Islet precursor cell (in vitro differentiated cells): ENCODE data around the gene SECISBP2L.
"Not testable (repeated sequence)": the region's sequence is repeated elsewhere in the genome, so short reads cannot be mapped to it uniquely, and the experiment has no call there.

Source experiments
- DNase-seq: peaks from one replicate; pipeline ENCODE4 v3.0.0-alpha.2; 2018

The SECISBP2L gene

GRCh38 chr15:49046220-49047102, at the start of gene SECISBP2L:
TSS of gene SECISBP2L (minus strand) at chr15:49046446. CDS start at chr15:49046299, 147 bp downstream.
- peak; percentile 99 for DNase-seq

- no peak for DNase-seq
Observed at GRCh38 chr15:49094923-49095322, 48.7 kb upstream of the SECISBP2L start.

- DNase-seq = peak; percentile 63
Observed at GRCh38 chr15:49093252-49094105, 47.2 kb upstream of the SECISBP2L start.

GRCh38 chr15:49088996-49089395, 42.8 kb upstream of the SECISBP2L start:
- no peak for DNase-seq

GRCh38 chr15:49085696-49086459, 39.6 kb upstream of the SECISBP2L start:
- no peak for DNase-seq

GRCh38 chr15:49084285-49084570, 38.0 kb upstream of the SECISBP2L start:
- no peak for DNase-seq

GRCh38 chr15:49083401-49084284, 37.4 kb upstream of the SECISBP2L start:
- DNase-seq = no peak

GRCh38 chr15:49082960-49083359, 36.7 kb upstream of the SECISBP2L start:
- DNase-seq = no peak

- no peak for DNase-seq
Observed at GRCh38 chr15:49079340-49080039, 33.2 kb upstream of the SECISBP2L start.

GRCh38 chr15:49075881-49076280, 29.6 kb upstream of the SECISBP2L start:
- no peak for DNase-seq

GRCh38 chr15:49074589-49075287, 28.5 kb upstream of the SECISBP2L start:
- DNase-seq = not testable (repeated sequence)

GRCh38 chr15:49066372-49066771, 20.1 kb upstream of the SECISBP2L start:
- DNase-seq = no peak

GRCh38 chr15:49064884-49065283, 18.6 kb upstream of the SECISBP2L start:
- no peak for DNase-seq

GRCh38 chr15:49064281-49064653, 18.0 kb upstream of the SECISBP2L start:
- DNase-seq = peak; percentile 79

GRCh38 chr15:49063402-49064280, 17.4 kb upstream of the SECISBP2L start:
- no peak for DNase-seq

- DNase-seq = no peak
Observed at GRCh38 chr15:49062900-49063299, 16.7 kb upstream of the SECISBP2L start.

- no peak for DNase-seq
Observed at GRCh38 chr15:49060710-49061495, 14.7 kb upstream of the SECISBP2L start.

- no peak for DNase-seq
Observed at GRCh38 chr15:49059491-49059890, 13.2 kb upstream of the SECISBP2L start.

- DNase-seq = no peak
Observed at GRCh38 chr15:49058559-49058958, 12.3 kb upstream of the SECISBP2L start.
